HepG2 (cell line): Measurements from ENCODE around the gene CTDSP1. TPM values are rescaled to one million over a fixed set of nuclear protein-coding genes. Genes with fewer than 3 reads are reported as not detected.
A peak's percentile ranks its signal among the peaks of the same experiment; 100 is the strongest.

Source experiments
- GTF2F1 ChIP-seq: fragments of 150-350 bp; IDR thresholded peaks from 2 replicates; pipeline ENCODE4 v1.6.1; 2014; ENCODE audit warnings: low read length
- KAT7 ChIP-seq: IDR thresholded peaks from 2 replicates; pipeline ENCODE4 v1.6.1; 2018; ENCODE audit warnings: borderline replicate concordance, missing compliant biosample characterization
- KLF6 ChIP-seq: IDR thresholded peaks from 2 replicates; pipeline ENCODE4 v1.8.0; 2016; ENCODE audit warnings: missing biosample characterization, missing genetic modification reagents
- PITX1 ChIP-seq: sonication (generic); formaldehyde crosslinking; IDR thresholded peaks from 2 replicates; pipeline ENCODE4 v1.5.1; 2020; ENCODE audit warnings: mild to moderate bottlenecking, missing genetic modification reagents
- PRPF4 ChIP-seq: fragments of 200-400 bp; formaldehyde crosslinking; IDR thresholded peaks from 2 replicates; pipeline ENCODE4 v1.6.1; 2016; ENCODE audit warnings: low read length, low read depth; ENCODE audit not compliant: poor library complexity, severe bottlenecking
- RNF2 ChIP-seq: fragments of 450-650 bp; conservative IDR thresholded peaks from 2 replicates; pipeline ENCODE4 v1.6.1; 2016; ENCODE audit warnings: low read depth
- RXRB ChIP-seq: IDR thresholded peaks from 2 replicates; pipeline ENCODE4 v1.6.1; 2016; ENCODE audit warnings: borderline replicate concordance, missing genetic modification reagents, missing compliant biosample characterization
- SETDB1 ChIP-seq: sonication (generic); formaldehyde crosslinking; IDR thresholded peaks from 2 replicates; pipeline ENCODE4 v1.5.1; 2020; ENCODE audit warnings: missing genetic modification reagents, mild to moderate bottlenecking, borderline replicate concordance
- SPEN ChIP-seq: sonication (generic); formaldehyde crosslinking; IDR thresholded peaks from 2 replicates; pipeline ENCODE4 v1.5.1; 2020; ENCODE audit warnings: low read depth, mild to moderate bottlenecking, missing genetic modification reagents
- TOE1 ChIP-seq: sonication (generic); formaldehyde crosslinking; IDR thresholded peaks from 2 replicates; pipeline ENCODE4 v1.4.0; 2020; ENCODE audit warnings: mild to moderate bottlenecking, missing genetic modification reagents
- ZBTB4 ChIP-seq: sonication (generic); formaldehyde crosslinking; IDR thresholded peaks from 2 replicates; pipeline ENCODE4 v1.4.0; 2020; ENCODE audit warnings: missing genetic modification reagents, mild to moderate bottlenecking, borderline replicate concordance
- ZC3H13 ChIP-seq: sonication (generic); formaldehyde crosslinking; IDR thresholded peaks from 2 replicates; pipeline ENCODE4 v1.8.1; 2023; ENCODE audit warnings: mild to moderate bottlenecking, missing genetic modification reagents, moderate library complexity
- ZFP1 ChIP-seq: IDR thresholded peaks from 2 replicates; pipeline ENCODE4 v1.6.1; 2016
- ZNF24 ChIP-seq: fragments of 450-650 bp; IDR thresholded peaks from 2 replicates; pipeline ENCODE4 v1.6.1; 2017; ENCODE audit warnings: antibody characterized with exemption, mild to moderate bottlenecking
- ZNF3 ChIP-seq: IDR thresholded peaks from 2 replicates; pipeline ENCODE4 v1.7.0; 2017; ENCODE audit warnings: inconsistent platforms
- ZNF567 ChIP-seq: sonication (generic); formaldehyde crosslinking; IDR thresholded peaks from 2 replicates; pipeline ENCODE4 v1.8.1; 2023; ENCODE audit warnings: mild to moderate bottlenecking, missing genetic modification reagents, borderline replicate concordance
- polyA plus RNA-seq, 8 experiments: library from polyadenylated mRNA; depleted of rRNA in 3 of 8; stranded (reverse) in 7 of 8; unstranded in 1 of 8; fragments of >200 nt; fragmentation: Illumina TruSeq in 4 of 8; extraction: Trizol in 4 of 8; gene quantifications; 2 replicates each; pipeline versions ENCODE4 v1.2.1 to v1.2.3, GENCODE V29; 2011 to 2016; ENCODE audit warnings: low read depth in 4 of 8, missing spikeins in 1 of 8, mixed read lengths in 1 of 8; ENCODE audit not compliant: insufficient read depth in 1 of 8
- total RNA-seq, 5 experiments: library from RNA; depleted of rRNA; stranded (reverse); fragments of >200 nt; fragmentation: Illumina TruSeq; extraction: Trizol; gene quantifications; 2 replicates each; pipeline ENCODE4 v1.2.3, GENCODE V29; 2016; ENCODE audit warnings: low read depth in 1 of 5
- TF ChIP-seq, protein P1 (sequence below): sonication (generic); formaldehyde crosslinking; IDR thresholded peaks from 2 replicates; pipeline ENCODE4 v1.5.1; 2020; ENCODE audit warnings: missing genetic modification reagents, mild to moderate bottlenecking, borderline replicate concordance
- TF ChIP-seq, protein P2 (sequence below): sonication (generic); formaldehyde crosslinking; IDR thresholded peaks from 2 replicates; pipeline ENCODE4 v1.4.0; 2020; ENCODE audit warnings: mild to moderate bottlenecking, missing genetic modification reagents
- TF ChIP-seq, protein P3 (sequence below): sonication (generic); formaldehyde crosslinking; IDR thresholded peaks from 2 replicates; pipeline ENCODE4 v1.9.0; 2021; ENCODE audit warnings: missing genetic modification reagents, mild to moderate bottlenecking, borderline replicate concordance

The CTDSP1 gene
- total and polyA plus RNA-seq, 2 of the 13 experiments (the other 11 are each of a cell fraction or from before 2014, with no cell fraction given): 91.0 to 268 TPM

DNA sequence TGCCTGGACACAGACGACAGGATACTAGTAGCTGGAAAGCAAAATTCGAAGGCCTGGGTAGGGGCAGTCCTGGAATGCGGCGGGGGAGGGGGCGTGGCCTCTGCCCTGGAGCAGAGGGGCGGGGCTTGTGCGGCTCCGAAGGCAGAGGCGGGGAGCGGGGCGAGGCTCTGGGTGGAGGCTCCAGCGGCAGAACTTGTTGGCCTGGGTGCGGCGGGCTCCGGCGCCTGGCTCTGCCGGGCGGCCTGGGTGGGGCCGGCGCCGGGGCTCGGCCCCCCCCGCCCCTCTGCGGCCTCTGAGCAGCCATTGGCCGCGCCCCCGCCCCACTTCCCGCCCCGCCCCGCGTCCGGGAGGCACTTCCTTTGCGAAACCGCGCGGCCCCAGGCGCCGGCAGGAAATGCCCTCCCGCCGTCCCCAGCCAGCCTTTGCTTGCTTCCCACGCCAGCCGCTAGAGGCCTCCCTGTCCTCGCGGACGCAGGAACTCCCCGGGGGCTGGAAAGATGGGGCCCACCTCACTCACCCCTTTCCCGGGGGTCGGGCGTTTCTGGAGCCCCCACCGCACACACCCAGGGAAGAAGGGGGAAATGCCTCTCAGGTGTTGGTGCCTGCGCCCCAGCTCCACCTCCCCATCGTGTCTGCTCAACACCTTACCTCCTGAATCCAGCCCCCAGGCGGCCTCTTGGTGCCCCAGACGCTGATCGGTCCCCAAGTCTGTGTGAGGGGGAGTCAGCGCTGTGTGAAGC is 6.7 kb downstream of the CTDSP1 start (continued):
- TF ChIP-seq ZBTB4 (CRISPR knock-in tag) (no peak), ZFP1 (CRISPR knock-in tag) (0 out of 2 replicates have a peak, but pooled peaks have one; percentile 32), GTF2F1 (no peak), RXRB (CRISPR knock-in tag) (peak; percentile 63; the same call in 1 of the 2 replicates), ZNF24 (peak; percentile 29; the same call in 1 of the 2 replicates), ZC3H13 (CRISPR knock-in tag) (peak; percentile 1; the same call in 1 of the 2 replicates), KAT7 (CRISPR knock-in tag) (peak; percentile 73; the same call in 1 of the 2 replicates), SETDB1 (no peak), RNF2 (no peak), KLF6 (peak; percentile 75; the same call in 1 of the 2 replicates), PRPF4 (no peak), ZNF567 (CRISPR knock-in tag) (no peak; the same call in 1 of the 2 replicates), TOE1 (CRISPR knock-in tag) (no peak), SPEN (no peak), PITX1 (no peak), ZNF3 (no peak)
- TF ChIP-seq, protein P1, sequence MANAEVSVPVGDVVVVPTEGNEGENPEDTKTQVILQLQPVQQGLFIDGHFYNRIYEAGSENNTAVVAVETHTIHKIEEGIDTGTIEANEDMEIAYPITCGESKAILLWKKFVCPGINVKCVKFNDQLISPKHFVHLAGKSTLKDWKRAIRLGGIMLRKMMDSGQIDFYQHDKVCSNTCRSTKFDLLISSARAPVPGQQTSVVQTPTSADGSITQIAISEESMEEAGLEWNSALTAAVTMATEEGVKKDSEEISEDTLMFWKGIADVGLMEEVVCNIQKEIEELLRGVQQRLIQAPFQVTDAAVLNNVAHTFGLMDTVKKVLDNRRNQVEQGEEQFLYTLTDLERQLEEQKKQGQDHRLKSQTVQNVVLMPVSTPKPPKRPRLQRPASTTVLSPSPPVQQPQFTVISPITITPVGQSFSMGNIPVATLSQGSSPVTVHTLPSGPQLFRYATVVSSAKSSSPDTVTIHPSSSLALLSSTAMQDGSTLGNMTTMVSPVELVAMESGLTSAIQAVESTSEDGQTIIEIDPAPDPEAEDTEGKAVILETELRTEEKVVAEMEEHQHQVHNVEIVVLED (CRISPR knock-in tag): peak; percentile 35; the same call in 1 of the 2 replicates
- TF ChIP-seq, protein P2, sequence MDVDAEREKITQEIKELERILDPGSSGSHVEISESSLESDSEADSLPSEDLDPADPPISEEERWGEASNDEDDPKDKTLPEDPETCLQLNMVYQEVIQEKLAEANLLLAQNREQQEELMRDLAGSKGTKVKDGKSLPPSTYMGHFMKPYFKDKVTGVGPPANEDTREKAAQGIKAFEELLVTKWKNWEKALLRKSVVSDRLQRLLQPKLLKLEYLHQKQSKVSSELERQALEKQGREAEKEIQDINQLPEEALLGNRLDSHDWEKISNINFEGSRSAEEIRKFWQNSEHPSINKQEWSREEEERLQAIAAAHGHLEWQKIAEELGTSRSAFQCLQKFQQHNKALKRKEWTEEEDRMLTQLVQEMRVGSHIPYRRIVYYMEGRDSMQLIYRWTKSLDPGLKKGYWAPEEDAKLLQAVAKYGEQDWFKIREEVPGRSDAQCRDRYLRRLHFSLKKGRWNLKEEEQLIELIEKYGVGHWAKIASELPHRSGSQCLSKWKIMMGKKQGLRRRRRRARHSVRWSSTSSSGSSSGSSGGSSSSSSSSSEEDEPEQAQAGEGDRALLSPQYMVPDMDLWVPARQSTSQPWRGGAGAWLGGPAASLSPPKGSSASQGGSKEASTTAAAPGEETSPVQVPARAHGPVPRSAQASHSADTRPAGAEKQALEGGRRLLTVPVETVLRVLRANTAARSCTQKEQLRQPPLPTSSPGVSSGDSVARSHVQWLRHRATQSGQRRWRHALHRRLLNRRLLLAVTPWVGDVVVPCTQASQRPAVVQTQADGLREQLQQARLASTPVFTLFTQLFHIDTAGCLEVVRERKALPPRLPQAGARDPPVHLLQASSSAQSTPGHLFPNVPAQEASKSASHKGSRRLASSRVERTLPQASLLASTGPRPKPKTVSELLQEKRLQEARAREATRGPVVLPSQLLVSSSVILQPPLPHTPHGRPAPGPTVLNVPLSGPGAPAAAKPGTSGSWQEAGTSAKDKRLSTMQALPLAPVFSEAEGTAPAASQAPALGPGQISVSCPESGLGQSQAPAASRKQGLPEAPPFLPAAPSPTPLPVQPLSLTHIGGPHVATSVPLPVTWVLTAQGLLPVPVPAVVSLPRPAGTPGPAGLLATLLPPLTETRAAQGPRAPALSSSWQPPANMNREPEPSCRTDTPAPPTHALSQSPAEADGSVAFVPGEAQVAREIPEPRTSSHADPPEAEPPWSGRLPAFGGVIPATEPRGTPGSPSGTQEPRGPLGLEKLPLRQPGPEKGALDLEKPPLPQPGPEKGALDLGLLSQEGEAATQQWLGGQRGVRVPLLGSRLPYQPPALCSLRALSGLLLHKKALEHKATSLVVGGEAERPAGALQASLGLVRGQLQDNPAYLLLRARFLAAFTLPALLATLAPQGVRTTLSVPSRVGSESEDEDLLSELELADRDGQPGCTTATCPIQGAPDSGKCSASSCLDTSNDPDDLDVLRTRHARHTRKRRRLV (CRISPR knock-in tag): 0 out of 2 replicates have a peak, but pooled peaks have one; percentile 46
- TF ChIP-seq, protein P3, sequence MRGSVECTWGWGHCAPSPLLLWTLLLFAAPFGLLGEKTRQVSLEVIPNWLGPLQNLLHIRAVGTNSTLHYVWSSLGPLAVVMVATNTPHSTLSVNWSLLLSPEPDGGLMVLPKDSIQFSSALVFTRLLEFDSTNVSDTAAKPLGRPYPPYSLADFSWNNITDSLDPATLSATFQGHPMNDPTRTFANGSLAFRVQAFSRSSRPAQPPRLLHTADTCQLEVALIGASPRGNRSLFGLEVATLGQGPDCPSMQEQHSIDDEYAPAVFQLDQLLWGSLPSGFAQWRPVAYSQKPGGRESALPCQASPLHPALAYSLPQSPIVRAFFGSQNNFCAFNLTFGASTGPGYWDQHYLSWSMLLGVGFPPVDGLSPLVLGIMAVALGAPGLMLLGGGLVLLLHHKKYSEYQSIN (CRISPR knock-in tag): no peak
